ENCODE results near the gene WDFY4.

WDFY4 gene

DNA sequence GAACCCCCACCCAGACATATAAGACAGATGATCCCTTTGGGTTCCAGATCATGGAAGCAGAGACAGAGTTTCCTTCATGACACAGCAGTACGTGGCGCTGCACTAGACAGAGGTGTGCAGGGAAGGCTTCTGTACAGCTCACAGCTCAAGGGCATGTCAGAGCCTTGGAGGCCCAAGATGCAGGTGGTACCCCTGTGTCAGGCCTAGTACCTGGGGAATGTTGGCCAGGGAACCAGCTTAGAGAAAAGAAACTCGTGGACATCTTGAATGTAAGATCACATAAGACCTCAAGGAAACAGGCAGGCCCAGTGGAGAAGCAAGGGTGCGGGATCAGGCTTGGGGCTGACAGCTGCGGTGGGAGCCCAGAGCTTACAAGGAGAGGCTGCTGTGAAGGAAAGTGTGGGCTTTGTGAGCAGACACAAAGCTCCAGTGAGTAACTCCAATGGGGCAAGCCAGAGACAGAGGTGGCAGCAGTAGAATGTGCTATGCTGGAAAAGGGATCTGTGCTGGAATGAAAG is 91.4 kb downstream of the WDFY4 start:
- TF ChIP-seq, protein P1, sequence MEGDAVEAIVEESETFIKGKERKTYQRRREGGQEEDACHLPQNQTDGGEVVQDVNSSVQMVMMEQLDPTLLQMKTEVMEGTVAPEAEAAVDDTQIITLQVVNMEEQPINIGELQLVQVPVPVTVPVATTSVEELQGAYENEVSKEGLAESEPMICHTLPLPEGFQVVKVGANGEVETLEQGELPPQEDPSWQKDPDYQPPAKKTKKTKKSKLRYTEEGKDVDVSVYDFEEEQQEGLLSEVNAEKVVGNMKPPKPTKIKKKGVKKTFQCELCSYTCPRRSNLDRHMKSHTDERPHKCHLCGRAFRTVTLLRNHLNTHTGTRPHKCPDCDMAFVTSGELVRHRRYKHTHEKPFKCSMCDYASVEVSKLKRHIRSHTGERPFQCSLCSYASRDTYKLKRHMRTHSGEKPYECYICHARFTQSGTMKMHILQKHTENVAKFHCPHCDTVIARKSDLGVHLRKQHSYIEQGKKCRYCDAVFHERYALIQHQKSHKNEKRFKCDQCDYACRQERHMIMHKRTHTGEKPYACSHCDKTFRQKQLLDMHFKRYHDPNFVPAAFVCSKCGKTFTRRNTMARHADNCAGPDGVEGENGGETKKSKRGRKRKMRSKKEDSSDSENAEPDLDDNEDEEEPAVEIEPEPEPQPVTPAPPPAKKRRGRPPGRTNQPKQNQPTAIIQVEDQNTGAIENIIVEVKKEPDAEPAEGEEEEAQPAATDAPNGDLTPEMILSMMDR (IDR thresholded peaks at IDR 0.05; ENCODE audit: extremely low read depth, missing control alignments) = no peak
- no peak for DNase-seq (ENCODE audit: low spot score)

DNA sequence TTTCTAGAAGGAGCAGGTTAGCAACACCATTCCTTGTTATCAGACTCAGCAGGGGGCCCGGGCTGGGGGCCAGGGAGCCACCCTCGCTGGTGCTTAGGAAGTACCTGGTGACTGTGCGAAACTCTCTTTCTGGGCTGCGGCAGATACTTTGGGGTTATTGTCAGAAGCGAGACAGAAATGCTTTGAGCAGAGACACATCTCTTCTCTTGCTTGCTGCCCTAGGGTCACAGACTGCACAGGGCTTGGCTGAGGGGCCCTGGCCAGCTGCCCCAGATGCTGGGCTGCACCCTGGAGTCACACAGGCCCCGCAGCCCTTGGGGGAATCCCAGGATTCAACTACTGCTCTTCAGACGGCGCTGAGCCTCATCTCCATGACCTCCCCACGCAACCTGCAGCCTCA is 91.9 kb downstream of the WDFY4 start:
- TF ChIP-seq, protein P1 (IDR thresholded peaks at IDR 0.05; ENCODE audit: extremely low read depth, missing control alignments) = no peak
- no peak for DNase-seq (ENCODE audit: low spot score)

DNA sequence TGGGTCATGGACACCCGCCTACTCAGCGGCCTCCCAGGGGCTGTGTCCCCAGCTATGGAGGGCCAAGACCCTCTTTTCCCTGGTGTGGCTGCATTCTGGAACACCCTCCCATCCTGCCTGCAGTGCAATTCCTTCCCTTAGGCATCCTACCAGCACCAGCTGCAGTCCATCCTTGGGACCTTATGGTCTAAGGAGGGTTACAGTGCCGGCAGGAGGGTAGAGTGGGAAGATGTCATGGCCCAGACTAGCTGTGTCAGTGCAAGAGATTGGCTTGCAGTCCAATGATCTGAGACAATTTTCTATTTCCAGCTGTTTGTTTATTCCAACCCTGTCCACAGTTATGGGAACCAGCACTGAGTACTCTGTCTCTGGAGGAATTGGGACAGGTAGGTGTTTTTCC is 92.4 kb downstream of the WDFY4 start:
- TF ChIP-seq, protein P1 (IDR thresholded peaks at IDR 0.05; ENCODE audit: extremely low read depth, missing control alignments) = no peak
- no peak for DNase-seq (ENCODE audit: low spot score)

DNA sequence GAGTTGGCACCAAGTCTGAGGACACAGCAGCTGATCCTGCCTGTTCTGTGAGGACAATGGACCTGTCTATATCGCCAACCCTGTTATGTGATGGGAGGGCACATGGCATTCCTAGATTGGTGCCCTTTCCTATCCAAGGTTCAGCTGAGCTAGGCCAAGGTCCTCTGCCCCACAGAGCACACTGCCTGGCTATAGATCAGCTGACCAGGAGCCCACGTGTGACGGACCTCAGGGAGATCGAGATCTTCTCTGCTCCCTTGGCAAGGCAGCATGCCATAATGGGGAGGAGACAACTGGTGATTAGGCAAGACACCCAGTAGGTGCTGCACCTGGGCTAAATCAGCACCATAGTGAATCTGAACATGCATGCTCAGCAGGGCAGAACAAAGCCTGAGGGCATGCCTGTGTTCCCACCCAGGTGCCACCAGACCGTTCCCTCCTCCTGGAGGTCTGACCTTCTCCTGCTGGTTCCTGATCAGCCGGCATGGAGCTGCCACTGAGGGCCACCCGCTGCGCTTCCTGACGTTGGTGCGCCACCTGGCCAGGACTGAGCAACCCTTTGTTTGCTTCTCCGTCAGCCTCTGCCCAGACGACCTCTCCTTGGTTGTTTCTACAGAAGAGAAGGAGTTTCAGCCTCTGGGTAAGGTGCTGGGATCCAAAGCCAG is 93.7 kb downstream of the WDFY4 start:
- no peak for DNase-seq (ENCODE audit: low spot score)
- TF ChIP-seq, protein P1 (IDR thresholded peaks at IDR 0.05; ENCODE audit: extremely low read depth, missing control alignments) = no peak

DNA sequence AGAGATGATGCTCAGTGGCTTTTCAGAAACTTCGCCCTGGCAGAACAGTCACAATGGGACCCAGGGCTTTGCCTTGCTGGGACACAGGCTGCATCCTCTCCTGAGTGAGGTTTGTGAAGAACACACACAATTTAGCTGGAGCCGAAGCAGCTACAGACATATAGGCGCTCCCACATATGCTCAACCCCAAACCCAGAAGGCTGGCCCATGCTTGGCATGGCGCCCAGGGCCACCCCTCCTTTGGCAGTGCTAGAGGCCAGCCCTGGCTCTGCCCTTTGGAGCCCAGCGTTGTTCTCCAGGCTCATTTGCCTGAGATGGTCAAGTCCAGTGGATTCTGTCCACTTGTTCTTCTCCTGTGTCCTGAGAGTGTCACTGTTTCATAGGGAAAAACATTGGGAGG is 94.4 kb downstream of the WDFY4 start:
- no peak for DNase-seq (ENCODE audit: low spot score)
- TF ChIP-seq, protein P1 (IDR thresholded peaks at IDR 0.05; ENCODE audit: extremely low read depth, missing control alignments) = no peak

DNA sequence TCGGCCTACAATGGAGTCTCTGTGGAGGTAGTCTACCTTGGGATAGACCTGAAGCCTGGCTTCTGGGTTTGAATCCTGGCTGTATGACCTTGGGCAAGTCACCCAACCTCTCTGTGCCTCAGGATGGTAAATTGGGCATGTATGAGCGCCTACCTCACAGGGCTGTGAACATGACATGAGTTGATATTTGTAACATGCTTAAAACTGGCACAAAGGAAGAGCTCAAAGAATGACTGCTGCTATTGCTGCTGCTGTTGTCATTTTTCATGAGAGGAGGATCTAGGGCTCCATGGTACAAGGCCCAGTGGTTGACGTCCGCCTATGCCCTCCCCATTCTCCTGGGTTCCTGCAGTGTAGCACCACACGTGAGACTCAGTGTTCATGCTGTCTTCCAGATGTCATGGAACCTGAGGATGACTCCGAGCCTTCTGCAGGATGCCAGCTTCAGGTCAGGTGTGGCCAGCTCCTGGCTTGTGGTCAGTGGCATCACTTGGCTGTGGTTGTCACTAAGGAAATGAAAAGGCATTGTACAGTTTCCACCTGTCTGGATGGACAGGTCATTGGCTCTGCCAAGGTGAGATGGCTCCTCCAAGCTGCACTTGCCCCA is 95.0 kb downstream of the WDFY4 start:
- TF ChIP-seq, protein P1 (IDR thresholded peaks at IDR 0.05; ENCODE audit: extremely low read depth, missing control alignments) = no peak
- DNase-seq (ENCODE audit: low spot score) = no peak

DNA sequence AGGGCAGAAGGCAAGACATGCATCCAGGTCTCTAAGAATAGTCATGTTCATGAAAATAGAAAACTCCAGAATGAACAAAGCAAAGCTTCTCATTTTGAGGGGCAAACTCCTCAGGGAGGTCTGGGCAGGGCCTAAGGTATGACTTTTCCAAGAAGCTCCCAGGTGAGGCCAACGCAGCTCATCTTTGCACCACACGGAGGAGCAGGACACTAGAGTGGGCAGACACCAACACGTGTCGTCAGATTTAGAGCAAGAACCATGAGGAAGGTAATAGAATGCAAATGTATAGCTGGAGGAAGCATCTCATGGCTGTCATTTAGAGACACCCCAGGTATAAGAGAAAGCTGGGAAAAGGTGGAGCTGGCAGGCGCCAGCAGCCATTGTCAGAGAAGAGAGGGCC is 95.7 kb downstream of the WDFY4 start:
- TF ChIP-seq, protein P1 (IDR thresholded peaks at IDR 0.05; ENCODE audit: extremely low read depth, missing control alignments) = no peak
- DNase-seq (ENCODE audit: low spot score) = no peak

Measured in GM20000 (cell line).